Stimulated activated CD8-positive, alpha-beta memory T cell treated with anti-CD3 and anti-CD28 coated beads, Interleukin-15, amount 100 ng/mL, for 48 hours (primary cell): ENCODE results near the gene RHO.

Experiments
- DNase-seq, 2 donors: peaks; one replicate each; pipeline ENCODE4 v3.0.0-alpha.2; 2020; ENCODE audit warnings: low read depth in 2 of 2

Gene RHO

GRCh38 chr3:129519896-129520715, 8.3 kb upstream of the RHO start:
- DNase-seq = no peak

- no peak for DNase-seq
These were observed 7.5 kb upstream of the RHO start for GRCh38 chr3:129520960-129521359.

GRCh38 chr3:129521611-129522010, 6.8 kb upstream of the RHO start:
- DNase-seq = no peak

- no peak for DNase-seq
These were observed 5.5 kb upstream of the RHO start for GRCh38 chr3:129522953-129523352.

GRCh38 chr3:129524081-129524480, 4.4 kb upstream of the RHO start:
- no peak for DNase-seq

- no peak for DNase-seq
These were observed 3.0 kb upstream of the RHO start for GRCh38 chr3:129525341-129525968.

- DNase-seq = no peak
These were observed 2.1 kb upstream of the RHO start for GRCh38 chr3:129526121-129526900.

- no peak for DNase-seq
These were observed 1.2 kb upstream of the RHO start for GRCh38 chr3:129527262-129527661.

- DNase-seq = no peak
These were observed 1.2 kb downstream of the RHO start for GRCh38 chr3:129529436-129530210.

GRCh38 chr3:129530251-129530791, 1.9 kb downstream of the RHO start:
- DNase-seq = no peak

- DNase-seq = no peak
These were observed 2.4 kb downstream of the RHO start for GRCh38 chr3:129530821-129531220.

GRCh38 chr3:129531699-129532098, 3.3 kb downstream of the RHO start:
- DNase-seq = no peak

GRCh38 chr3:129532261-129532660, 3.8 kb downstream of the RHO start:
- no peak for DNase-seq

GRCh38 chr3:129533406-129533805, 5.0 kb downstream of the RHO start:
- no peak for DNase-seq

- DNase-seq = no peak
These were observed 6.1 kb downstream of the RHO start for GRCh38 chr3:129534428-129535027.

GRCh38 chr3:129535075-129535474, 6.6 kb downstream of the RHO start:
- no peak for DNase-seq

- no peak for DNase-seq
These were observed 7.9 kb downstream of the RHO start for GRCh38 chr3:129536374-129536667.

- no peak for DNase-seq
These were observed 8.4 kb downstream of the RHO start for GRCh38 chr3:129536804-129537203.

- no peak for DNase-seq
These were observed 10.8 kb downstream of the RHO start for GRCh38 chr3:129539206-129539605.

GRCh38 chr3:129540776-129541516, 12.5 kb downstream of the RHO start:
- no peak for DNase-seq

GRCh38 chr3:129542747-129543146, 14.3 kb downstream of the RHO start:
- no peak for DNase-seq
